CD14-positive monocyte (primary cell): ENCODE data around the gene IL17RA. TPM values are rescaled to one million over a fixed set of nuclear protein-coding genes. Genes with fewer than 3 reads are reported as not detected.

Experiments used
- DNase-seq, 3 donors: peaks; one replicate each; pipeline ENCODE4 v3.0.0-alpha.2; 2011 to 2022
- H2AFZ ChIP-seq: 2 replicates; pipeline ENCODE4 v1.6.0; 2012; ENCODE audit warnings: mild to moderate bottlenecking, low read depth, low read length, inconsistent platforms; ENCODE audit not compliant: insufficient read depth, poor library complexity, severe bottlenecking
- H3K27ac ChIP-seq, 2 donors: 1 replicate in 1 of 2; 2 replicates in 1 of 2; pipeline ENCODE4 v1.5.1; 2012 to 2013; ENCODE audit warnings: low read length in 2 of 2, control low read depth in 1 of 2, inconsistent platforms in 1 of 2, low read depth in 1 of 2, mild to moderate bottlenecking in 1 of 2
- H3K27me3 ChIP-seq, 2 donors: one replicate each; pipeline versions ENCODE4 v1.6.0 to v1.6.1; 2011 to 2013; ENCODE audit warnings: low read length in 2 of 2; ENCODE audit not compliant: control insufficient read depth in 2 of 2, insufficient read depth in 2 of 2
- H3K36me3 ChIP-seq, 2 donors: replicated peaks in 1 of 2; 1 replicate in 1 of 2; 2 replicates in 1 of 2; pipeline versions ENCODE4 v1.5.1 to v1.6.1; 2012 to 2013; ENCODE audit warnings: low read length in 2 of 2, control low read depth in 1 of 2, inconsistent platforms in 1 of 2, mild to moderate bottlenecking in 1 of 2; ENCODE audit not compliant: insufficient read depth in 2 of 2, control insufficient read depth in 1 of 2
- H3K4me1 ChIP-seq, 2 donors: 1 replicate in 1 of 2; 2 replicates in 1 of 2; pipeline versions ENCODE4 v1.5.1 to v1.6.1; 2012 to 2013; ENCODE audit warnings: low read length in 2 of 2, control low read depth in 1 of 2, inconsistent platforms in 1 of 2, mild to moderate bottlenecking in 1 of 2, moderate library complexity in 1 of 2; ENCODE audit not compliant: insufficient read depth in 2 of 2, control insufficient read depth in 1 of 2
- H3K4me2 ChIP-seq: replicated peaks from 2 replicates; pipeline ENCODE3; 2012; ENCODE audit warnings: low read length, moderate library complexity, mild to moderate bottlenecking; ENCODE audit not compliant: poor library complexity, severe bottlenecking; ENCODE audit errors: extremely low read depth
- H3K4me3 ChIP-seq, 3 experiments: fragments of 200-600 bp in 1 of 3; sonication (generic) in 1 of 3; replicated peaks in 1 of 3; 1 replicate in 2 of 3; 2 replicates in 1 of 3; pipeline ENCODE4 v1.5.1; 2011 to 2013; ENCODE audit warnings: low read length in 3 of 3, mild to moderate bottlenecking in 3 of 3, control low read depth in 2 of 3, low read depth in 2 of 3, inconsistent platforms in 1 of 3, moderate library complexity in 1 of 3
- H3K79me2 ChIP-seq: 2 replicates; pipeline ENCODE4 v1.6.0; 2012; ENCODE audit warnings: mild to moderate bottlenecking, control low read depth, inconsistent platforms, low read length, moderate library complexity; ENCODE audit not compliant: insufficient read depth
- H3K9ac ChIP-seq: 2 replicates; pipeline ENCODE4 v1.6.0; 2017; ENCODE audit warnings: low read length, mild to moderate bottlenecking; ENCODE audit not compliant: insufficient read depth, poor library complexity, severe bottlenecking
- H3K9me3 ChIP-seq, 2 donors: replicated peaks in 1 of 2; 1 replicate in 1 of 2; 2 replicates in 1 of 2; pipeline versions ENCODE4 v1.5.1 to v1.6.1; 2012 to 2013; ENCODE audit warnings: low read length in 2 of 2, control low read depth in 1 of 2; ENCODE audit not compliant: control insufficient read depth in 1 of 2, insufficient read depth in 1 of 2
- H4K20me1 ChIP-seq: 2 replicates; pipeline ENCODE4 v1.6.0; 2012; ENCODE audit warnings: mild to moderate bottlenecking, low read length, control low read depth, moderate library complexity; ENCODE audit not compliant: insufficient read depth
- H3K27ac Mint-ChIP-seq, 7 donors: one replicate each; pipeline ENCODE4 v1.8.0; 2020; ENCODE audit warnings: mild to moderate bottlenecking in 7 of 7, mixed read lengths in 7 of 7, moderate library complexity in 6 of 7, inconsistent platforms in 2 of 7
- H3K27me3 Mint-ChIP-seq, 3 donors: one replicate each; pipeline ENCODE4 v1.8.0; 2021 to 2022; ENCODE audit warnings: low read depth in 3 of 3, mild to moderate bottlenecking in 3 of 3, mixed read lengths in 3 of 3, moderate library complexity in 3 of 3, inconsistent platforms in 1 of 3
- H3K36me3 Mint-ChIP-seq, 2 donors: one replicate each; pipeline ENCODE4 v1.8.0; 2020; ENCODE audit warnings: mixed read lengths in 2 of 2, inconsistent platforms in 1 of 2, mild to moderate bottlenecking in 1 of 2
- H3K4me1 Mint-ChIP-seq: one replicate; pipeline ENCODE4 v1.8.0; 2020; ENCODE audit warnings: mild to moderate bottlenecking, mixed read lengths
- H3K4me3 Mint-ChIP-seq, 2 donors: one replicate each; pipeline ENCODE4 v1.8.0; 2020; ENCODE audit warnings: mild to moderate bottlenecking in 2 of 2, mixed read lengths in 2 of 2, moderate library complexity in 1 of 2
- H3K9me3 Mint-ChIP-seq, 7 donors: one replicate each; pipeline ENCODE4 v1.8.0; 2020 to 2022; ENCODE audit warnings: mixed read lengths in 7 of 7, mild to moderate bottlenecking in 6 of 7, moderate library complexity in 6 of 7, inconsistent platforms in 2 of 7
- CTCF ChIP-seq: fragments of 200-600 bp; IDR thresholded peaks from one replicate; pipeline ENCODE4 v1.8.0; 2022; ENCODE audit warnings: antibody characterized with exemption, mild to moderate bottlenecking
- WGBS: methylation state at CpG from one replicate; pipeline ENCODE4 v1.1.5; 2013; ENCODE audit warnings: missing lambda C conversion rate; ENCODE audit not compliant: insufficient coverage; 5-methylcytosine and 5-hydroxymethylcytosine counted together
- intact Hi-C, 2 donors: fragments of 100-400 bp; cut with micrococcal nuclease; formaldehyde crosslinking; loops; one replicate each; pipeline versions ENCODE4 v1.15.0 to v1.15.1; 2023
- polyA plus RNA-seq, 3 donors: library from polyadenylated mRNA; depleted of rRNA in 1 of 3; unstranded in 2 of 3; stranded (reverse) in 1 of 3; fragments of 300-500 nt in 2 of 3; fragments of >200 nt in 1 of 3; fragmentation: Illumina TruSeq in 2 of 3; gene quantifications; 1 replicate in 2 of 3; 2 replicates in 1 of 3; pipeline ENCODE4 v1.2.3, GENCODE V29; 2012 to 2021

The IL17RA gene
- polyA plus RNA-seq, 3 donors: 68.3 to 118 (median 96.7) TPM

GRCh38 chr22:17060126-17060525 is 24.7 kb upstream of the IL17RA start:
- no peak overlapping the region for H3K4me3 Mint-ChIP-seq
- H3K4me1 Mint-ChIP-seq: peaks cover 26% of the 10 kb centered on the region
- no peak for DNase-seq
- no peaks in the 10 kb centered on the region for H3K36me3 Mint-ChIP-seq
- no peaks in the 10 kb centered on the region for H3K36me3 ChIP-seq
- no peak overlapping the region for H3K9ac ChIP-seq
- WGBS: 40% methylated on average over 1 of the region's 3 CpGs
- intact Hi-C loops: no loop called here
- no peak overlapping the region for H3K27ac ChIP-seq
- no peaks in the 10 kb centered on the region for H3K27me3 ChIP-seq
- no peak overlapping the region for H3K27ac Mint-ChIP-seq
- H3K9me3 ChIP-seq: no peaks in the 10 kb centered on the region
- no peaks in the 10 kb centered on the region for H3K79me2 ChIP-seq
- no peak overlapping the region for H3K4me3 ChIP-seq
- H3K4me1 ChIP-seq: peaks cover 6% of the 10 kb centered on the region in 2 donors
- no peaks in the 10 kb centered on the region for H3K9me3 Mint-ChIP-seq
- H2AFZ ChIP-seq: no peak overlapping the region
- no peaks in the 10 kb centered on the region for H4K20me1 ChIP-seq
- H3K4me2 ChIP-seq: no peak overlapping the region
- TF ChIP-seq CTCF: no peak
- H3K27me3 Mint-ChIP-seq: peaks cover 2 to 7% (median 4%) of the 10 kb centered on the region in 3 donors

GRCh38 chr22:17063411-17064106 is 21.2 kb upstream of the IL17RA start:
- 59% methylated on average over 4 of the region's 8 CpGs for WGBS
- no peaks in the 10 kb centered on the region for H3K9me3 ChIP-seq
- no peaks in the 10 kb centered on the region for H4K20me1 ChIP-seq
- Mint-ChIP-seq H3K36me3 (no peaks in the 10 kb centered on the region), H3K27me3 (peaks cover 0 to 7% (median 7%) of the 10 kb centered on the region in 3 donors), H3K9me3 (no peaks in the 10 kb centered on the region), H3K27ac (peak overlapping the region in 1 of 7 donors; percentile 55), H3K4me1 (peaks cover 22% of the 10 kb centered on the region), H3K4me3 (peak overlapping the region in 1 of 2 donors; percentile 67)
- H3K4me1 ChIP-seq: peaks cover 6% of the 10 kb centered on the region in 2 donors
- H2AFZ ChIP-seq: peak overlapping the region; percentile 62
- no peak overlapping the region for H3K4me3 ChIP-seq
- no peak for TF ChIP-seq CTCF
- H3K9ac ChIP-seq: no peak overlapping the region
- intact Hi-C loops: no loop called here
- H3K27ac ChIP-seq: no peak overlapping the region
- no peak for DNase-seq
- no peak overlapping the region for H3K4me2 ChIP-seq
- H3K79me2 ChIP-seq: no peaks in the 10 kb centered on the region
- H3K27me3 ChIP-seq: no peaks in the 10 kb centered on the region
- H3K36me3 ChIP-seq: no peaks in the 10 kb centered on the region
